GM19023 (cell line): ENCODE measurements around the gene COPA.
A peak's percentile ranks its signal among the peaks of the same experiment; 100 is the strongest.

Experiments used
- ATAC-seq: cut with Tn5 transposase; IDR thresholded peaks from one replicate; pipeline ENCODE4 v1.9.1; 2021; ENCODE audit warnings: mild to moderate bottlenecking, moderate library complexity; ENCODE audit not compliant: unreplicated experiment

Gene COPA

GRCh38 chr1:160363010-160363409 lies 20.0 kb upstream of the COPA start:
- ATAC-seq: no peak

GRCh38 chr1:160362168-160362957 lies 19.3 kb upstream of the COPA start:
- no peak for ATAC-seq

- no peak for ATAC-seq
These were observed 18.7 kb upstream of the COPA start for GRCh38 chr1:160361814-160362167.

- ATAC-seq: no peak
These were observed 18.1 kb upstream of the COPA start for GRCh38 chr1:160361199-160361598.

GRCh38 chr1:160360227-160360695 lies 17.2 kb upstream of the COPA start:
- no peak for ATAC-seq

GRCh38 chr1:160359559-160360226 lies 16.6 kb upstream of the COPA start:
- no peak for ATAC-seq

- no peak for ATAC-seq
These were observed 15.0 kb upstream of the COPA start for GRCh38 chr1:160358073-160358472.

GRCh38 chr1:160357286-160358002 lies 14.4 kb upstream of the COPA start:
- no peak for ATAC-seq

GRCh38 chr1:160354388-160354985 lies 11.4 kb upstream of the COPA start:
- ATAC-seq: no peak

- ATAC-seq: no peak
These were observed 10.2 kb upstream of the COPA start for GRCh38 chr1:160353223-160353622.

GRCh38 chr1:160352555-160352954 lies 9.5 kb upstream of the COPA start:
- no peak for ATAC-seq

- no peak for ATAC-seq
These were observed 8.6 kb upstream of the COPA start for GRCh38 chr1:160351629-160352028.

GRCh38 chr1:160346958-160347357 lies 3.9 kb upstream of the COPA start:
- no peak for ATAC-seq

- ATAC-seq: no peak
These were observed 3.4 kb upstream of the COPA start for GRCh38 chr1:160346463-160346862.

GRCh38 chr1:160344936-160345335 lies 1.9 kb upstream of the COPA start:
- no peak for ATAC-seq

- ATAC-seq: no peak
These were observed 1.2 kb upstream of the COPA start for GRCh38 chr1:160344241-160344640.

- ATAC-seq: peak; percentile 2
These were observed 524 bp downstream of the COPA start for GRCh38 chr1:160342526-160342925.

GRCh38 chr1:160340866-160341265 lies 2.2 kb downstream of the COPA start:
- ATAC-seq: no peak

GRCh38 chr1:160340146-160340545 lies 2.9 kb downstream of the COPA start:
- ATAC-seq: no peak

GRCh38 chr1:160338580-160338979 lies 4.5 kb downstream of the COPA start:
- ATAC-seq: no peak

GRCh38 chr1:160332516-160332915 lies 10.5 kb downstream of the COPA start:
- ATAC-seq: no peak
